GM06990 (cell line): ENCODE data around the gene ZFP36L1.

Experiments used
- DNase-seq: peaks from one replicate; pipeline ENCODE4 v3.0.0-alpha.2; 2011; ENCODE audit not compliant: insufficient read length; ENCODE audit errors: extremely low read depth
- H3K27me3 ChIP-seq: replicated peaks from 2 replicates; pipeline ENCODE4 v1.6.0; 2011; ENCODE audit warnings: low read length; ENCODE audit not compliant: control insufficient read depth, insufficient read depth
- H3K36me3 ChIP-seq: 2 replicates; pipeline ENCODE4 v1.5.1; 2011; ENCODE audit warnings: low read length; ENCODE audit not compliant: control insufficient read depth, insufficient read depth
- H3K4me3 ChIP-seq: replicated peaks from 2 replicates; pipeline ENCODE4 v1.5.1; 2011; ENCODE audit warnings: low read depth, mild to moderate bottlenecking, control low read depth, low read length
- TF ChIP-seq, protein P1 (sequence below): IDR thresholded peaks from 2 replicates; pipeline ENCODE4 v1.5.1; 2011; ENCODE audit warnings: low read length, control low read depth, mild to moderate bottlenecking, inconsistent platforms; ENCODE audit not compliant: insufficient read depth, poor library complexity, severe bottlenecking

Gene ZFP36L1

DNA sequence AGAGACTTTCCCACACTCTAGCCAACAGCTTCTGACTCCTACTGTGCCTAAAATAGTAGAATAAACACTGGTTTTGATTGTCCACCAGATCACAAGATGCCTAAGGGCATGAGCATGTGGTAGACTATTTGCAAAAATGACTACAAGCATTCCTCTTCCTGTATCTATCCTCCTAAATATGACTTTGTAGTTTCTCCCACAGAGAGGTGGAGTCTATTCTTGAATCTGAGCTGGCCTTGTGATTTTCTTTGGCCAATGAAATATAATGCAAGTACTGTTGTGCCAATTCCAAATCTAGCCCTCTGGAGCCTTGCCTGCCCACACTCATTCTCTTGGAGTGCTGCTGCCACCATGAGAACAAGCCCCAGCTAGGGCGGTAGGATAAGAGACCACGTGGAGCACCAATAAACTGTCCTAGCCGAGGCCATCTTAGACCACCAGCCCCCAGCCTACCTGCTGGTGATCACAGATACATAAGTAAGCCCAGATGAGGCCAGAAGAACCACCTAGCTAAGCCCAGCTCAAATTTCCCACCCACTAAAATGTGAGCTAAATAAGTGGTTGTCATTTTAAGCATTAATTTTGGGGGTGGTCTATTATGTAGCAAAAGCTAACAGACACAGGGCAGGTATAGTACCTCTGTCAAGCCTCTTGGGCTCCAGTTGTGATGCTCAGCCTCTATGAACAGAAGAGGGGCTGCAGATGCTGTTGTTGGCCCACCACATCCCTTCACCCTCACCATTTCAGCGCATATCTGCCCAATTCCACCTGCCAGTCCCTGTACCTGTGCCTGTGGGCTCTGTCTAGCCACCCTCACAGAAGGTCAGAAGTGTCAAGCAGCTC, 17.9 kb downstream of the ZFP36L1 start:
- TF ChIP-seq, protein P1, sequence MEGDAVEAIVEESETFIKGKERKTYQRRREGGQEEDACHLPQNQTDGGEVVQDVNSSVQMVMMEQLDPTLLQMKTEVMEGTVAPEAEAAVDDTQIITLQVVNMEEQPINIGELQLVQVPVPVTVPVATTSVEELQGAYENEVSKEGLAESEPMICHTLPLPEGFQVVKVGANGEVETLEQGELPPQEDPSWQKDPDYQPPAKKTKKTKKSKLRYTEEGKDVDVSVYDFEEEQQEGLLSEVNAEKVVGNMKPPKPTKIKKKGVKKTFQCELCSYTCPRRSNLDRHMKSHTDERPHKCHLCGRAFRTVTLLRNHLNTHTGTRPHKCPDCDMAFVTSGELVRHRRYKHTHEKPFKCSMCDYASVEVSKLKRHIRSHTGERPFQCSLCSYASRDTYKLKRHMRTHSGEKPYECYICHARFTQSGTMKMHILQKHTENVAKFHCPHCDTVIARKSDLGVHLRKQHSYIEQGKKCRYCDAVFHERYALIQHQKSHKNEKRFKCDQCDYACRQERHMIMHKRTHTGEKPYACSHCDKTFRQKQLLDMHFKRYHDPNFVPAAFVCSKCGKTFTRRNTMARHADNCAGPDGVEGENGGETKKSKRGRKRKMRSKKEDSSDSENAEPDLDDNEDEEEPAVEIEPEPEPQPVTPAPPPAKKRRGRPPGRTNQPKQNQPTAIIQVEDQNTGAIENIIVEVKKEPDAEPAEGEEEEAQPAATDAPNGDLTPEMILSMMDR, result no peak
- DNase-seq, result no peak
- H3K4me3 ChIP-seq, result no peak overlapping the region
- H3K36me3 ChIP-seq, result no peaks in the 10 kb centered on the region
- H3K27me3 ChIP-seq, result no peaks in the 10 kb centered on the region

DNA sequence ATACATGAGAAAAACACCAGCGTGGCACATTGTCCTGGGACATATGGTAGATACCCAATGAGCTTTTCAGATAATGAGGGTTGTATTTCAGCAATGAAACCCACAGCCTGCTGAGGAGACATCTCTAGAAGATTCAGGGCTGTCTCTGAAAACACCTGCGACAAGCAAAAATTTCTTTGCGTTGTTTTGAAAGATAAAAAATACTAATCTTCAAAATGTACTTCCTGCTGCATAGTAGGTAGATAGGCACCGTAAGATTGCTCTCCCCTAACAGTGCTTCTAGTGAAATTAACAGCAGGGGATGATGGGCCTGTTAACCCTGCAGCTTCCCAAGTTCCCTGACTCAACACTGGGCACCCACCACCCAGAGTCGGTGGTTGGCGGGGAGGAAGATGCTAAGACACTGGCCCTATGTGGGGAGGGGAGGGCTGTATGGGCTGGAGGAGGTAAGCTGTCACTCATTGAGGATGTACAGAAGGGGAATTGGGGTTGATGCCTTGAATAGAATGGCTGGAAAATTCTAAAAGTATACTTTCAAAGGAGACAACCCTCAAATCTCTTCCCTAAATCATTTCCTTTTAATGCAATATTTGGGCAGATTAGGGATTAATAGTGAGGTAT, 20.0 kb downstream of the ZFP36L1 start:
- no peak for DNase-seq
- Histone ChIP-seq H3K27me3 (no peaks in the 10 kb centered on the region), H3K4me3 (no peak overlapping the region), H3K36me3 (no peaks in the 10 kb centered on the region)
- TF ChIP-seq, protein P1, result no peak

DNA sequence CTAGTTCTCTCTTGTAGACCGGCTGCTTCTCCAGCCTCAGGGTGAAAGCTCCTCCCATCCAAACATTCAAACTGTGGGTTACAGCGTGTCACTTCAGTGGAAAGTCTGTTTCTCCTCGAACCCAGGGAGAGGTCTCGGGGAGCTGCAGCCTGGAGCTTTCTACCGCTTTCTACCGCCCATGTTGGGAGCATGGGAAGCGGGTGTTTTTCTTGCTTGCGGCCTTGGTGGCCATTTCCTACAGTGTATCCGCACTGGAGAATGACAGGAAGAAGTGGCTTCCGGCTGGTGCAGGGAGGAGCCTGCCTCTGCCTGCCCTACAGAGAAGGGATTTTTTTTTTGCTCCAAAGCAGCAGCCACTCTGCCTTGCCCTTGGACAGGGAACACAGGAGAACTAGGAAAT, 21.2 kb downstream of the ZFP36L1 start:
- no peaks in the 10 kb centered on the region for H3K27me3 ChIP-seq
- TF ChIP-seq, protein P1, result no peak
- DNase-seq, result no peak
- H3K36me3 ChIP-seq, result no peaks in the 10 kb centered on the region
- no peak overlapping the region for H3K4me3 ChIP-seq

DNA sequence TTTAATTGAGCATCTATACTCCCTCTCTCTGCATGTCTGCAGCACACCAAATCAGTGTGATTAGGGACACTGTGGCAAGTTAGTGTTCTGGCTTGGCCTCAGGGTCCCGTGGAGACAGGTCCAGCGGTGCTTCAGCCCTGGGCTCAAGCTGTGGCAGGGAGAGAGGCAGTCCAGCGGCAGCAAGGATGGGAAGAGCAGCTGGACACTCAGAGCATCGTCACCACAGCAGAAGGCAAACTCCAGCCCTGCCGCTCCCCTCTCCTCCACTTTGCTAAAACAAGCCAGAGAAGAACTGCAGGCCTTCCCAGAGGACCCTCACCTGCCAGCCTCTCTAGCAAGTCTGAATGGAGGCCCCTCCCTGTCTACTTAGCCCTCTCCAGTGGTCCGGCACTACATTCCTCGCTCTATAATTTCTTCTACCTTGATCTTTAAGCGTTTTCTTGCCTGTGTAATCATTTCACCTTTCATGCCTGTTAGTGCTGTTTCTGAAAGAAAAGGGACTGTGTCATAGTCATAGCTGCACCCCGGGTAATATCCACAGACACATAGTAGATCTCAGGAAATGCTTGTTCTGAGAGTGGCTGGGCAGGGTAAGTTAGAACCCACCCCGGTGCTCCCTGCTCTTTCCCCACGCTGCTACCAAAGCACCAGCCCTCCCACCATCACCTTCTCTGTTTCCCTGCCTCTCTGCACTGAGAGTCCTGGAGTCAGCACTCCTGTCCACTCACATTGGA, 22.1 kb downstream of the ZFP36L1 start:
- Histone ChIP-seq H3K27me3 (no peaks in the 10 kb centered on the region), H3K4me3 (no peak overlapping the region), H3K36me3 (no peaks in the 10 kb centered on the region)
- no peak for DNase-seq
- TF ChIP-seq, protein P1, result no peak

DNA sequence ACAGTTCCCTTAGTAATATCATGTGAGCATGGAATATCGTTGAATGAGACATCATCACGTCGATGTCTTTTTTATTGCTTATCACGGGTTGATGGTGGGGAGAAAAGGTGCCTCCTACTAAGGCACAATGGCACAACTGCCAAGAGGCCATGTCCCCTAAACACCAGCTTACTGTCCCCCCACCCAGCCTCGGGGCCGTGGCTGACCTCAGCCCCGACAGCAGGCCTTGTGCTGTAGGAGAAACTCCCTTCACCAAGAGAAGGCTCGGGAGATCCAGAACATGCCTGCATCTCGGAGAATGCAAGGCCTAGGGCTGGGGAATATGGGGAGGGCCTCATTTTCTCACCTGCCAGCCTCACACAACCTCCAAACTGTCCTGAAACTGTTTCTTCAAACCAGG, 22.8 kb downstream of the ZFP36L1 start:
- no peak for DNase-seq
- no peak overlapping the region for H3K4me3 ChIP-seq
- TF ChIP-seq, protein P1, result no peak
- H3K36me3 ChIP-seq, result no peaks in the 10 kb centered on the region
- H3K27me3 ChIP-seq, result no peaks in the 10 kb centered on the region
